Upper lobe of left lung (tissue), 6 donors: ENCODE data around the gene ATXN7. TPM values are rescaled to one million over a fixed set of nuclear protein-coding genes. Genes with fewer than 3 reads are reported as not detected.
A peak's percentile ranks its signal among the peaks of the same experiment; 100 is the strongest.

Source experiments
- ATAC-seq, 2 donors: fragments of 200-7000 bp; cut with Tn5 transposase; one replicate each; pipeline ENCODE4 v1.9.1; 2022; ENCODE audit warnings: mild to moderate bottlenecking in 2 of 2, moderate library complexity in 2 of 2; ENCODE audit not compliant: low FRiP score in 2 of 2
- DNase-seq, 2 donors: peaks; one replicate each; pipeline ENCODE4 v3.0.0-alpha.2; 2019 to 2020
- H3K27ac ChIP-seq, 4 donors: fragments of 200-600 bp; sonication (generic); one replicate each; pipeline ENCODE4 v1.5.1; 2016 to 2019
- H3K27me3 ChIP-seq, 4 donors: fragments of 200-600 bp; sonication (generic); one replicate each; pipeline ENCODE4 v1.5.1; 2017 to 2019
- H3K36me3 ChIP-seq, 4 donors: fragments of 200-600 bp; sonication (generic); one replicate each; pipeline ENCODE4 v1.5.1; 2016 to 2019
- H3K4me1 ChIP-seq, 4 donors: fragments of 200-600 bp; sonication (generic); one replicate each; pipeline ENCODE4 v1.5.1; 2018 to 2019
- H3K4me3 ChIP-seq, 4 donors: fragments of 200-600 bp; sonication (generic); one replicate each; pipeline ENCODE4 v1.5.1; 2017 to 2019; ENCODE audit warnings: mild to moderate bottlenecking in 2 of 4, moderate library complexity in 1 of 4
- H3K9me3 ChIP-seq, 4 donors: fragments of 200-600 bp; sonication (generic); one replicate each; pipeline ENCODE4 v1.5.1; 2018 to 2019
- CTCF ChIP-seq, 6 experiments: fragments of 450-650 bp in 4 of 6; fragments of 200-600 bp in 2 of 6; sonication (generic) in 2 of 6; IDR thresholded peaks; one replicate each; pipeline ENCODE4 v1.5.1; 2016 to 2019; ENCODE audit warnings: antibody characterized with exemption in 6 of 6
- EP300 ChIP-seq, 4 donors: sonication (generic); formaldehyde crosslinking; IDR thresholded peaks; one replicate each; pipeline ENCODE4 v1.5.1; 2017; ENCODE audit warnings: antibody characterized with exemption in 4 of 4, control low read depth in 2 of 4
- POLR2A ChIP-seq, 4 donors: fragments of 450-650 bp; IDR thresholded peaks; one replicate each; pipeline ENCODE4 v1.5.1; 2016 to 2017; ENCODE audit warnings: antibody characterized with exemption in 4 of 4, mild to moderate bottlenecking in 2 of 4
- POLR2AphosphoS5 ChIP-seq, 2 donors: sonication (generic); formaldehyde crosslinking; IDR thresholded peaks; one replicate each; pipeline ENCODE4 v1.5.1; 2017; ENCODE audit warnings: antibody characterized with exemption in 2 of 2
- WGBS, 2 donors: methylation state at CpG; one replicate each; pipeline ENCODE4 v1.1.5; 2017 to 2018; 5-methylcytosine and 5-hydroxymethylcytosine counted together
- total RNA-seq, 6 donors: library from RNA; depleted of rRNA in 4 of 6; stranded (reverse); fragments of >200 nt in 4 of 6; gene quantifications; one replicate each; pipeline versions ENCODE4 v1.1.0 to v1.2.1, GENCODE V29; 2016 to 2021
- donor health status: DM: no; HTN: no; CAD: no; lungs with moderate emphysema.
- donor health status: DM: no; HTN: yes; CAD: no; lungs with severe emphysema.

The ATXN7 gene
- total RNA-seq, 6 donors from 2014 or later, result 29.5 to 83.8 (median 42.3) TPM

GRCh38 chr3:63991666-63992065, 128.0 kb downstream of the ATXN7 start:
- H3K27ac ChIP-seq, result no peak overlapping the region

GRCh38 chr3:63992516-63993209, 129.0 kb downstream of the ATXN7 start:
- DNase-seq, result no peak
- WGBS, 2 donors, result 87 to 91% methylated on average over 5 of the region's 5 CpGs
- H3K27ac ChIP-seq, result no peak overlapping the region
- H3K4me1 ChIP-seq, result peaks cover 0 to 11% (median 7%) of the 10 kb centered on the region in 4 donors
- no peaks in the 10 kb centered on the region for H3K9me3 ChIP-seq
- no peak overlapping the region for H3K4me3 ChIP-seq
- TF ChIP-seq CTCF (IDR thresholded peaks at IDR 0.05), result no peak
- no peak for TF ChIP-seq EP300 (IDR thresholded peaks at IDR 0.05)
- TF ChIP-seq POLR2A (IDR thresholded peaks at IDR 0.05), result no peak
- TF ChIP-seq POLR2AphosphoS5 (IDR thresholded peaks at IDR 0.05), result no peak
- H3K36me3 ChIP-seq, result peaks cover 31 to 93% (median 69%) of the 10 kb centered on the region in 4 donors
- no peaks in the 10 kb centered on the region for H3K27me3 ChIP-seq
- no peak for ATAC-seq

More at GRCh38 chr3:63991666-63992065, 128.0 kb downstream of the ATXN7 start:
- no peak for DNase-seq
- WGBS, 2 donors, result 94 to 98% methylated on average over 3 of the region's 3 CpGs
- H3K4me3 ChIP-seq, result no peak overlapping the region
- H3K36me3 ChIP-seq, result peaks cover 31 to 88% (median 64%) of the 10 kb centered on the region in 4 donors
- ATAC-seq, result no peak
- no peaks in the 10 kb centered on the region for H3K9me3 ChIP-seq
- H3K4me1 ChIP-seq, result peaks cover 0 to 14% (median 7%) of the 10 kb centered on the region in 4 donors
- no peak for TF ChIP-seq EP300 (IDR thresholded peaks at IDR 0.05)
- TF ChIP-seq CTCF (IDR thresholded peaks at IDR 0.05), result no peak
- TF ChIP-seq POLR2A (IDR thresholded peaks at IDR 0.05), result no peak
- TF ChIP-seq POLR2AphosphoS5 (IDR thresholded peaks at IDR 0.05), result no peak
- no peaks in the 10 kb centered on the region for H3K27me3 ChIP-seq

GRCh38 chr3:63993653-63994079, 130.0 kb downstream of the ATXN7 start:
- Histone ChIP-seq H3K27ac (peak overlapping the region in 1 of 4 donors; percentile 43), H3K27me3 (no peaks in the 10 kb centered on the region), H3K36me3 (peaks cover 25 to 93% (median 59%) of the 10 kb centered on the region in 4 donors), H3K4me3 (no peak overlapping the region), H3K9me3 (no peaks in the 10 kb centered on the region), H3K4me1 (peaks cover 0 to 11% (median 7%) of the 10 kb centered on the region in 4 donors)
- DNase-seq (peak in 1 of 2 donors; percentile 79), ATAC-seq (peak; percentile 91 to 93)
- TF ChIP-seq CTCF (IDR thresholded peaks at IDR 0.05) (peak; percentile 88 to 95 (median 92)), POLR2AphosphoS5 (IDR thresholded peaks at IDR 0.05) (no peak), EP300 (IDR thresholded peaks at IDR 0.05) (no peak), POLR2A (IDR thresholded peaks at IDR 0.05) (no peak)
- WGBS, 2 donors, result 35% methylated on average over 3 of the region's 3 CpGs

- ATAC-seq (peak in 1 of 2 donors; percentile 46), DNase-seq (peak in 1 of 2 donors; percentile 49)
- Histone ChIP-seq H3K36me3 (peaks cover 15 to 93% (median 54%) of the 10 kb centered on the region in 4 donors), H3K9me3 (no peaks in the 10 kb centered on the region), H3K4me3 (no peak overlapping the region), H3K27me3 (no peaks in the 10 kb centered on the region), H3K27ac (no peak overlapping the region), H3K4me1 (peaks cover 0 to 11% (median 7%) of the 10 kb centered on the region in 4 donors)
- 72 to 85% methylated on average over 5 of the region's 5 CpGs for WGBS, 2 donors
- TF ChIP-seq POLR2A (IDR thresholded peaks at IDR 0.05), result no peak
- TF ChIP-seq POLR2AphosphoS5 (IDR thresholded peaks at IDR 0.05), result no peak
- TF ChIP-seq CTCF (IDR thresholded peaks at IDR 0.05), result no peak
- TF ChIP-seq EP300 (IDR thresholded peaks at IDR 0.05), result no peak
Measured at GRCh38 chr3:63995086-63995485, 131.4 kb downstream of the ATXN7 start.
